LNCAP (cell line): ENCODE results near the gene ATP9A.

Experiments
- TF ChIP-seq, protein P1 (sequence below): fragments of 450-650 bp; IDR thresholded peaks from 2 replicates; pipeline ENCODE4 v1.5.1; 2017; ENCODE audit warnings: mild to moderate bottlenecking

The ATP9A gene

GRCh38 chr20:51563486-51564332 is 204.5 kb downstream of the ATP9A start:
- TF ChIP-seq, protein P1, sequence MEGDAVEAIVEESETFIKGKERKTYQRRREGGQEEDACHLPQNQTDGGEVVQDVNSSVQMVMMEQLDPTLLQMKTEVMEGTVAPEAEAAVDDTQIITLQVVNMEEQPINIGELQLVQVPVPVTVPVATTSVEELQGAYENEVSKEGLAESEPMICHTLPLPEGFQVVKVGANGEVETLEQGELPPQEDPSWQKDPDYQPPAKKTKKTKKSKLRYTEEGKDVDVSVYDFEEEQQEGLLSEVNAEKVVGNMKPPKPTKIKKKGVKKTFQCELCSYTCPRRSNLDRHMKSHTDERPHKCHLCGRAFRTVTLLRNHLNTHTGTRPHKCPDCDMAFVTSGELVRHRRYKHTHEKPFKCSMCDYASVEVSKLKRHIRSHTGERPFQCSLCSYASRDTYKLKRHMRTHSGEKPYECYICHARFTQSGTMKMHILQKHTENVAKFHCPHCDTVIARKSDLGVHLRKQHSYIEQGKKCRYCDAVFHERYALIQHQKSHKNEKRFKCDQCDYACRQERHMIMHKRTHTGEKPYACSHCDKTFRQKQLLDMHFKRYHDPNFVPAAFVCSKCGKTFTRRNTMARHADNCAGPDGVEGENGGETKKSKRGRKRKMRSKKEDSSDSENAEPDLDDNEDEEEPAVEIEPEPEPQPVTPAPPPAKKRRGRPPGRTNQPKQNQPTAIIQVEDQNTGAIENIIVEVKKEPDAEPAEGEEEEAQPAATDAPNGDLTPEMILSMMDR, result no peak

GRCh38 chr20:51563174-51563485 is 205.1 kb downstream of the ATP9A start:
- TF ChIP-seq, protein P1, result no peak

- TF ChIP-seq, protein P1, result peak; percentile 29
These were observed 205.6 kb downstream of the ATP9A start for GRCh38 chr20:51562332-51563173.

DNA sequence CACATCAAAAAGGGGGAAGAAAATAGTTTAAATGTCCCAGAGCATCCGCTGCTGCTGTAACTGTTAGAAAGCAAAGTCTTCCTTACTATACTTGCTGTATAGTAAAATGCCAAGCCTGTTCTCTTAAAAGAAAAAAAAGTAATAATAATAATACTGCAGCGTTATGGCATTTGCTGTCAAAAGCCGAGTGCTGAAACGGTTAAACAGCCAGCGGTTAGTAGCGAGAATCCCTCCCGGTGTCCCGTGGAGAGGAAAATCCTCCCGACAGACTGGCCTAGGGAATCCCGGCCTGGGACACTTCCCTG is 206.2 kb downstream of the ATP9A start:
- TF ChIP-seq, protein P1, result no peak

DNA sequence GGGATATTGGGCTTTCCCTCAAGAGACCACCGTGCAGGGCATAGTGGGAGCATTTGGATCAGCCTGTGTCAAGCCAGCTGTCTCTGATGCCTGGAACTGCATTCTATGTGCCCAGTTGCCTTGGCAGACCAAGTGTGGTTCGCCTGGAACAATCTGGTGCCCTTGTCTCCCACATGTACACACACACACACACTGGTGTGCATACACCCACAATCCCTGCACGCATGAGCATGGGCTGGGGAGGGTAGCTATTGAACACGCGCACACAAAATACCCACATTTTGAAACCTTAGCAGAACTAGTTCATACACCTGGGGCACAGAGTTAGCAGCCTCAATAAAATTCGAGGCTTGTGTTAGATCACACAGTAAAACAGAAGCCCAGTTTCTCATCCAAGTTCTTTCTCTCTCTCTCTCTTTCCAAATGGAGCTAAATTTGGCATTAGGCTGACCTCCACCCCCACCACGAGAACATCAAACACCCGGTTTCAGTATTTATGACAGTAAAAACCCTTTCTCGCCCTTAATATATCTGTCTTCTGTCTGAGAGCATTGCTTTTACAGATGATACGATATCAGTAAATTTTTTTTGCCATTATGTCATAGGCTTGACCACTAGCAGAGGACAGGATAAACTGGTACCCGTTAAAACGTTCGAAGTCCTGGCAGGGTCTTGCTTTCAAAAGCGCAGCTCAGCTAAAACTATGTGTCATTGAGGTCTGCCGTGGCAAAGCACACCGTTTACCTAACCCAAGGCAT is 207.5 kb downstream of the ATP9A start:
- TF ChIP-seq, protein P1, result no peak

DNA sequence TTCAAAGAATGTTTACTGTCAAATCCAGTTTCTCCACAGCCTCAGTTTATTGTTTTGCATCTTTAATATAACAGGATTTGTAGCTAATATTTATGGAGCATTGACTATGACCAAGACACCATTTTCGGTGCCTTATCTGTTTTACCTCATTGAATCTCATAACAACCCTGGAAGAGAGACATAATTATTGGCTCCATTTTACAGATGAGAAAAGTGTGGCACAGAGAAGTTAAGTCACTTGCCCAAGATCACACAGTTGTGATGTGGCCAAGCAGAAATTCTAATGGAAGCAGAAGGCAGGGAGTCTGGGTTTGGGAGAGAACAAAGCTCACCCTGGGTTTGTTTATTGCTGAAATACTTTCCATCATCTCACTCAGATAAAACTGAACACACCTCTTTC is 208.1 kb downstream of the ATP9A start:
- TF ChIP-seq, protein P1, result no peak

DNA sequence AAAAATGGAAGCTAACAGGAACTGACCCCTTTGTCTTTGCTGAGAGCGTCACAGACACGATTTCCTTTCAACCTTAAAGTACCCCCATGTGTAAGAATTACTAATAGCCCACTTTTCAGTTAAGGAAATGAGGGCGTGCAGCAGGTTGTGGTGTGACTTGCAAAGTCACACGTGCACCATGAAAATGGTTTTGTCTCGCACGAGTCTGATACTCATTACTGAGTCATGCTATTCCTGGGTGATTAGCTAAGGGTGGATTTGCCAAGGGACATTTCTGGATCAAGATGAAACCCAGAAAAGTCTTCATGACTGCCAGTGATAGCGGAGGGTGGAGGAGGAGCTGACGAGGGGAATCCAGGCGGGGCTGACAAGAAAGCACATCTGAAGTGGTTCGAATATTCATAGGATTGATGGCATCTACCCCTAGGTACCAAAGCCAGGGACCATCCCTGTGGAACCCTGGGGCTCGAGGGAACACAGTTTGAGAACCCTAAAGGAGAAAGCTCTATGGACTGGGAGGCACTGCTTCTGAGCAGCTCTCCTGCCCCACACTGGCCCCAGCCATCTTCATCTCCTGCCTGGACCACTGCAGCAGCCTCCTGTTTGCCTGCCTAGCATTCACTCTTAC is 213.5 kb downstream of the ATP9A start:
- TF ChIP-seq, protein P1, result no peak
